IPS-11a (cell line): ENCODE results near the gene OR51I2.

Experiments used
- H3K4me3 ChIP-seq: one replicate; pipeline ENCODE4 v1.5.1; 2013; ENCODE audit warnings: low read depth, low read length, control low read depth

The OR51I2 gene, protein sequence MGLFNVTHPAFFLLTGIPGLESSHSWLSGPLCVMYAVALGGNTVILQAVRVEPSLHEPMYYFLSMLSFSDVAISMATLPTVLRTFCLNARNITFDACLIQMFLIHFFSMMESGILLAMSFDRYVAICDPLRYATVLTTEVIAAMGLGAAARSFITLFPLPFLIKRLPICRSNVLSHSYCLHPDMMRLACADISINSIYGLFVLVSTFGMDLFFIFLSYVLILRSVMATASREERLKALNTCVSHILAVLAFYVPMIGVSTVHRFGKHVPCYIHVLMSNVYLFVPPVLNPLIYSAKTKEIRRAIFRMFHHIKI

DNA sequence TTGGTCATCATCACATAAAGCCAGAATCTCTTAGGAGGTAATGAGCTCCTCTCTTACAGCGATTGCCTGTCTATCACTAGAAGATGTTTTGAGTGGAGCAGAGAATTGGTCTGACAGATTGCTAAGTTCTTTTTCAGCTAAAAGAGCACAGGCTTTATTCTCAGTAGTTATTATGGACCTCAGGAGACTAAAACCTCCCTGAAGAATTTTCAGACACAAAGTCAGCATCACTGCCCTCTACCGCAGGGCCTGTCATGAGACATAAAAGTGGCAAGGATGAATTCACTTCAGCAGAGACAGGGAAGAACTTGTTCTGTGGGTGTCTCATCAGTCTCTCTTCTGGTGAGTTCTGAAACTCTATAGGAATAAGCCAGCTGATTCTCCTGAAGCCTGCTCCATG, at the start of gene OR51I2:
Gene OR51I2, plus strand, starts transcription at position 301 of the 400 bp plus-strand sequence. CDS start 4,166 bp downstream, outside the sequence.
- H3K4me3 ChIP-seq, result no peak within 1 kb of the TSS

GRCh38 chr11:5405173-5405572, 44.0 kb upstream of the OR51I2 start:
- no peak overlapping the region for H3K4me3 ChIP-seq

DNA sequence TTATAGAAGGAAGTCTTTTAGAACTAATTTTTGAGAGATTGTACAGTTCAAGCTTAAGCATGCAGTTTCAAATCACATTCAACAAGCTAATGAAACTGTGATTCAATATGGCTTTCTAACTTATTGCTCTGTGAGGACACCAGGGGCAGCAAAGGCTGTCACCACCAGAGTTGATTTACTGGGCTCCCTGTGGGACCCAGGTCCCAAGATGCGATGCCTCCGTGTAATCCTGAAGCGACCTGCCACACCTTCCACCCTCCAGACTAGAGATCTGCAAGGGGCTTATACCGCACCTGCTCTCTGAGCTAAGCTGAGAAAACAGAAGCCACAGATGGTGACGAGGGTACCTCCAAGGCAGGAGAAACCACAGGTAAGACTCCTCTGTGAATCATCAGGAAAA, 28.1 kb upstream of the OR51I2 start:
- no peak overlapping the region for H3K4me3 ChIP-seq

GRCh38 chr11:5421811-5422210, 27.3 kb upstream of the OR51I2 start, which contains the start of gene OR51Q1:
Gene OR51Q1 (plus strand): TSS chr11:5422111. CDS start chr11:5422201, 90 bp downstream.
- no peak within 1 kb of the TSS for H3K4me3 ChIP-seq

- no peak overlapping the region for H3K4me3 ChIP-seq
Measured at GRCh38 chr11:5423131-5423530, 26.0 kb upstream of the OR51I2 start.

- H3K4me3 ChIP-seq, result no peak within 1 kb of the TSS
Measured at GRCh38 chr11:5441414-5441813, 7.7 kb upstream of the OR51I2 start, which contains the start of gene OR51I1. Gene OR51I1 (minus strand): TSS chr11:5441514. CDS start chr11:5441514, 0 bp downstream.

DNA sequence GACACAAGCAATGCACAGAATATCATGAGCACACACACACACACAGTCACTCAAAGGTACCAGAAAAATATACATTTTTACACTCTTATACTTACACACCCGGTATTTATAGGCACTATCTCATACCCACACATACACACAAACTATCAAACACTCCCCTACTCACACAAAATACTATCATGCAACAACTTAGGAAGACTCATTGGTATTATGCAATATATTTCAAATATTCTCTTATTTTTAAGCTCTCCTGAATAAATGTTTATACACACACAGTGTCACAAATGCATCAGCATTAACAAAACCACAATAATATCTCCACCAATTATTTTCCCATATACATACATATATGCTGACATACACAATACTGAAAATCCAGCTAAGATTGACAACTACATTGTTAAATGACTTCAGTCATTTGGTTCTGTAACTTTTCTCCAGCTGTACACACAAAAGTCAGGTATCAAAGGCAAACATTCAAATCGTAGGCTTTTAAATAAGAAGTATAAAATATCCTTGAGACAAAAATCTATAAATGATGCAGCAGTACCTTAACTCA, 5.2 kb upstream of the OR51I2 start:
- H3K4me3 ChIP-seq, result no peak overlapping the region

DNA sequence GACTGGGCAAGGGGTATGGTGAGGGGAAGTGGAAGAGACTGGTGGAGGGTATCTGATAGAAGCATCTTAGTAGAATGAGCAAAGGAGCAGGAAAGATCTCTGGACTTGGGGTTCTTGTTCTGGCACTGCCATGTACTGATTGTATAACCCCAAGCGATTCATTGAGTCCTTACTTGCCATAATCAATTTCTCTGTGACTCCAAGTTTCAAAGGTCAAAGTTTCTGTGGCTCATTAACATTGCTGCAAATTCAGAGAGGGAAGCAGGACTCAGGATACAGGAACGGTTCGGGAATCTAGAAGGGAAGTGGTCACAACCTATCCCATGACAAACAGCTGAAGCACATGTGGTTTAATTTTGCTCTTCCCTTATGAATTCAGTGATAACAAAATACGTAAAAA, 309 bp downstream of the OR51I2 start:
- no peak overlapping the region for H3K4me3 ChIP-seq

DNA sequence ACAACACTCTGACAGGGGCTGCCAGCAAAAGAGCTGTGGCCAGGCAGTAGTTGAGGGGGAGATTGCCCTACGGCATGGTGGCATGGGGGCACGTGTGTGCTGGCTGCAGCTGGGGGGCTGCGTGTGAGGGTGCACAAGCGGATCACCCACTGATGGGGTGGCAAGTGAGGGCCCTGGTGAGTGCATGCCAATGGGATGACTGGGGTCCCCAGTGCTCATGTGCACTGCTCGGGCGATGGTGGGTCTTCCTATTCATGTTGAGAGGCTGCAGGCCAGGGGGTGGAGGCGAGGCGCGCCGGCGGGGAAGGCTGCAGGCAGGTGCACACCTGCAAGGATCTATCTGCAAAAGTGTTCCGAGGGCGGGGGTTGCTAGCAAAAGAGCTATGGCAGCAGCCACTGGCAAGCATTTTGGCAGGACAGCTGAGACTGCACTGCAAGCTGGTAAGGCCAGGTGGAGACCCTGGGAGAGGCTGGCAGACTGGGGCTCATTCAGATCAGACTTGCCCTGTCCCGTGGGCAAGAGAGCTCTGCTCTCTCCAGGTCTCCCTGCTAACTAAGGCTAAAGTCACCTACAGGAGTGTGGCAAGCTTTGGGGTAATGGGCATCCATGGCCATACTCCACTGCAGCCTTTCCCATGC, 12.0 kb downstream of the OR51I2 start:
- H3K4me3 ChIP-seq, result no peak overlapping the region

DNA sequence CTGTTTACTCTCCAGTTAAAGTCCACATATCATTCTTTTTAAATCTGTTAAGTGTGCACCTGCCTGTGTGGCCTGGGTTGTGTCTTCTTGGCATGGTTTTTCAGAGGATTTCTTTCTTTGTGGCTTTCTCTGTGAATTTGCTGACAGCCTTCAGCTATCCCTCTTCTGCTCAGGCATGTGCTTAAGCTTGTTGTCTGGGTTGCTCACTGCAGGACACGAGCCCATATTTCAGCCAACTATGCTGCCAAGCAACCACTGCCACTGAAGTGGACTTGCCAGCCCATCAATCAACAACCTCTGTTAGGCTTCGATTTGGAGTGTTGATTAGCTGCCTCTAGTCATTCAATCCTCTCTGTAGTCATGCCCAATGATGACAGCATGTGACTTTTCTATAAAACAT, 18.4 kb downstream of the OR51I2 start:
- H3K4me3 ChIP-seq, result no peak overlapping the region

- H3K4me3 ChIP-seq, result no peak overlapping the region
Measured at GRCh38 chr11:5473921-5474320, 24.8 kb downstream of the OR51I2 start.

- no peak overlapping the region for H3K4me3 ChIP-seq
Measured at GRCh38 chr11:5476186-5476819, 27.2 kb downstream of the OR51I2 start.

GRCh38 chr11:5486003-5486402, 36.9 kb downstream of the OR51I2 start:
- no peak overlapping the region for H3K4me3 ChIP-seq

GRCh38 chr11:5486421-5486820, 37.3 kb downstream of the OR51I2 start:
- H3K4me3 ChIP-seq, result no peak overlapping the region

GRCh38 chr11:5488385-5488784, 39.3 kb downstream of the OR51I2 start, which contains the start of gene OR52D1:
Gene OR52D1 (plus strand): TSS chr11:5488685. CDS start chr11:5488707, 22 bp downstream.
- no peak within 1 kb of the TSS for H3K4me3 ChIP-seq

DNA sequence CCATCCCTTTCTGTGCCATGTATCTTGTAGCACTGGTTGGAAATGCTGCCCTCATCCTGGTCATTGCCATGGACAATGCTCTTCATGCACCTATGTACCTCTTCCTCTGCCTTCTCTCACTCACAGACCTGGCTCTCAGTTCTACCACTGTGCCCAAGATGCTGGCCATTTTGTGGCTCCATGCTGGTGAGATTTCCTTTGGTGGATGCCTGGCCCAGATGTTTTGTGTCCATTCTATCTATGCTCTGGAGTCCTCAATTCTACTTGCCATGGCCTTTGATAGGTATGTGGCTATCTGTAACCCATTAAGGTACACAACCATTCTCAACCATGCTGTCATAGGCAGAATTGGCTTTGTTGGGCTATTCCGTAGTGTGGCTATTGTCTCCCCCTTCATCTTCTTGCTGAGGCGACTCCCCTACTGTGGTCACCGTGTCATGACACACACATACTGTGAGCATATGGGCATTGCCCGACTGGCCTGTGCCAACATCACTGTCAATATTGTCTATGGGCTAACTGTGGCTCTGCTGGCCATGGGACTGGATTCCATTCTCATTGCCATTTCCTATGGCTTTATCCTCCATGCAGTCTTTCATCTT, 39.8 kb downstream of the OR51I2 start:
- H3K4me3 ChIP-seq, result no peak overlapping the region

DNA sequence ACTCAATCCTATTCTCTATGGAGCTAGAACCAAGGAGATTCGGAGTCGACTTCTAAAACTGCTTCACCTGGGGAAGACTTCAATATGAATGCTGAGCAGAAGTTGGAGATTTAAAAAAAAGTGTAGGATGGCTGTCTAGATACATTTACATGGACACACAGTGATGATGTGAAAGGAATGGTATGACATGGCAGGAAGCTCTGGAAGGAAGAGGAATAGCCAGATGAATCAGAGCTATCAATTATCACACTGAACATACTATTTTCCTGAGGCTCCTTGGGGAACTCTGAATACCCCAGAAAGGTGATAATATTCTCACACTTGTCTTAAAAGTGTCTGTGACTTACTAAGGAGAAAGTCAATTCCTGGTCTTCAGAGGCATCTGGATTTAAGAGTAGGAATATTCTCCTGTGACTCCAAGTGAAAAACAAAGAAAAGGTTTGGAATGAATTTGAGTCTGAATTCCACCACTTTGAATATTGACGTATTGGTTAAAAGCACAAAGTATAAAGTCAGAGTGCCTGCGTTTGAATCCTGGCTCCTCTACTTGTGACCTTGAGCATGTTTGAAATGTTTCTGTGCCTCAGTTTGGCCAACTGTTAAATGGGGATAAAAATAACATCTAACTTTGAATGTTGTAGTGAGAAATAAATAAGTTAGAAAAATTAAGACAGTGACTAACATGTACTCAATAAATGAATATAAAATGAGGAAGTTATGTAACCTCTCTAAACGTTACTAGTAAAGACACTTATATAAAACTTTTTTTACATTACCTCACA, 40.6 kb downstream of the OR51I2 start:
- no peak overlapping the region for H3K4me3 ChIP-seq

- H3K4me3 ChIP-seq, result no peak overlapping the region
Measured at GRCh38 chr11:5499671-5500070, 50.5 kb downstream of the OR51I2 start.

DNA sequence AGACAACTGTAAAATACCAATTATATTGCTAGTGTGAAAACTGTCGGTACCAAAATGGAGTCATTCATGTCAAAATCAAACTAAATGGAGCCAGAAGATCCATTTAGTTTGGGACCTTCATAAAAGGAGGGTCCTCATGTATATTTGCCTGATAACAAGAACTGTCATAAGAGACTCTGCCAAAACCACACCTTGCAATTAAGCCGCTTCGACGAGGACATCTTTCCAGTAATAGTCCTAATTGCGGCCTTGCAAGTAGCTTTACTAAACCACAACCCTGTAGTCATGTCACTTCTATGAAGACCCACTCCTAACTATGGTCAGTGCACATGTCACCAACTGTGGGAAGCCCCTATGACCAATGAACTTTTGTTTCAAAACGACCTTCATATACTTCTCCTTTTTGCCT, 51.3 kb downstream of the OR51I2 start:
- H3K4me3 ChIP-seq, result no peak overlapping the region

- no peak overlapping the region for H3K4me3 ChIP-seq
Measured at GRCh38 chr11:5504403-5504921, 55.3 kb downstream of the OR51I2 start.
